HepG2 (cell line): ENCODE data around the gene VSTM1. TPM values are rescaled to one million over a fixed set of nuclear protein-coding genes. Genes with fewer than 3 reads are reported as not detected.

Source experiments
- ATAC-seq: fragments of 200-7000 bp; cut with Tn5 transposase; 3 replicates; pipeline ENCODE4 v1.9.1; 2020; ENCODE audit warnings: mild to moderate bottlenecking, moderate library complexity
- BruUV-seq: library from RNA; stranded (reverse); fragments of 400-500 nt; replicated peaks from 2 replicates; lab custom pipeline; 2021; lab: Mats Ljungman, UMichigan
- CTCF ChIA-PET: fragments of 300-600 bp; formaldehyde crosslinking; extraction: SDS; loops from one replicate; lab custom pipeline; 2021; ENCODE audit warnings: low total read pairs, inconsistent platforms, low intra/inter-chr PET ratio; lab: Yijun Ruan, JAX
- POLR2A ChIA-PET: fragments of 350-600 bp; sonication (Branson Sonifier 250); formaldehyde crosslinking; loops from one replicate; lab custom pipeline; 2020; ENCODE audit warnings: antibody characterized with exemption, inconsistent platforms; lab: Yijun Ruan, JAX
- DNase-seq: peaks from one replicate; pipeline ENCODE4 v3.0.0-alpha.2; 2015; ENCODE audit warnings: low spot score
- FAIRE-seq: peaks from 3 replicates; lab custom pipeline; 2011; peaks lifted over from hg19 to GRCh38; lab: Jason Lieb, UNC
- H2AFZ ChIP-seq: one replicate; pipeline ENCODE4 v1.6.1; 2011; ENCODE audit warnings: low read length, inconsistent platforms
- H3K27ac ChIP-seq: fragments of 300-600 bp; 3 replicates; pipeline ENCODE4 v1.8.0; 2011; ENCODE audit warnings: mixed run types, mild to moderate bottlenecking, mixed read lengths, low read length, inconsistent platforms; ENCODE audit not compliant: insufficient read depth; ENCODE audit errors: extremely low read length
- H3K27me3 ChIP-seq, 2 experiments: fragments of 200-600 bp in 1 of 2; 2 replicates in 1 of 2; 3 replicates in 1 of 2; pipeline versions ENCODE4 v1.6.0 to v1.8.0; 2011; ENCODE audit warnings: low read length in 2 of 2, mild to moderate bottlenecking in 2 of 2, moderate library complexity in 2 of 2, inconsistent platforms in 1 of 2; ENCODE audit not compliant: insufficient read depth in 2 of 2, control insufficient read depth in 1 of 2
- H3K36me3 ChIP-seq, 2 experiments: fragments of 200-600 bp in 1 of 2; replicated peaks in 1 of 2; 2 replicates in 1 of 2; 3 replicates in 1 of 2; pipeline versions ENCODE4 v1.5.1 to v1.8.0; 2011; ENCODE audit warnings: low read length in 2 of 2, inconsistent platforms in 1 of 2; ENCODE audit not compliant: insufficient read depth in 2 of 2, control insufficient read depth in 1 of 2
- H3K4me1 ChIP-seq: 2 replicates; pipeline ENCODE4 v1.5.1; 2012; ENCODE audit warnings: low read length, inconsistent platforms; ENCODE audit not compliant: insufficient read depth
- H3K4me2 ChIP-seq: 2 replicates; pipeline ENCODE4 v1.6.0; 2011; ENCODE audit warnings: low read depth, low read length, inconsistent platforms
- H3K4me3 ChIP-seq, 3 experiments: fragments of 200-600 bp in 1 of 3; sonication (generic), shearing (Covaris generic) in 1 of 3; replicated peaks in 1 of 3; 2 replicates each; pipeline ENCODE4 v1.5.1; 2011 to 2016; ENCODE audit warnings: low read length in 3 of 3, inconsistent platforms in 2 of 3, low read depth in 2 of 3, mild to moderate bottlenecking in 2 of 3, control low read depth in 1 of 3, mixed read lengths in 1 of 3; ENCODE audit not compliant: insufficient read depth in 1 of 3
- H3K79me2 ChIP-seq: one replicate; pipeline ENCODE4 v1.6.1; 2011; ENCODE audit warnings: low read length, inconsistent platforms; ENCODE audit not compliant: insufficient read depth
- H3K9ac ChIP-seq: 2 replicates; pipeline ENCODE4 v1.6.0; 2011; ENCODE audit warnings: mild to moderate bottlenecking, low read depth, low read length, inconsistent platforms; ENCODE audit not compliant: insufficient read depth
- H3K9me3 ChIP-seq: 2 replicates; pipeline ENCODE4 v1.5.1; 2012; ENCODE audit warnings: mild to moderate bottlenecking, low read length
- H4K20me1 ChIP-seq: 2 replicates; pipeline ENCODE4 v1.6.0; 2011; ENCODE audit warnings: inconsistent platforms, mild to moderate bottlenecking, low read length, moderate library complexity; ENCODE audit not compliant: insufficient read depth
- ATF1 ChIP-seq: IDR thresholded peaks from 2 replicates; pipeline ENCODE4 v1.6.1; 2016; ENCODE audit warnings: mild to moderate bottlenecking, control low read depth
- DR1 ChIP-seq: sonication (generic); formaldehyde crosslinking; IDR thresholded peaks from 2 replicates; pipeline ENCODE4 v1.8.0; 2021; ENCODE audit warnings: mild to moderate bottlenecking, missing genetic modification reagents, inconsistent platforms
- JUND ChIP-seq: sonication (generic); formaldehyde crosslinking; IDR thresholded peaks from 2 replicates; pipeline ENCODE4 v1.8.0; 2022; ENCODE audit warnings: mild to moderate bottlenecking, missing genetic modification reagents
- MATR3 ChIP-seq: sonication (generic); formaldehyde crosslinking; IDR thresholded peaks from 2 replicates; pipeline ENCODE4 v1.4.0; 2020; ENCODE audit warnings: missing genetic modification reagents
- NR2C2 ChIP-seq: sonication (generic); formaldehyde crosslinking; IDR thresholded peaks from 2 replicates; pipeline ENCODE4 v1.4.0; 2020; ENCODE audit warnings: missing genetic modification reagents, mild to moderate bottlenecking, moderate library complexity, borderline replicate concordance
- PRDM15 ChIP-seq: sonication (generic); formaldehyde crosslinking; IDR thresholded peaks from 2 replicates; pipeline ENCODE4 v1.4.0; 2020; ENCODE audit warnings: missing genetic modification reagents
- REL ChIP-seq: sonication (generic); formaldehyde crosslinking; conservative IDR thresholded peaks from 2 replicates; pipeline ENCODE4 v1.8.0; 2022; ENCODE audit warnings: mild to moderate bottlenecking, missing genetic modification reagents, moderate library complexity
- RFX5 ChIP-seq: IDR thresholded peaks from 2 replicates; pipeline ENCODE4 v1.6.1; 2011; ENCODE audit warnings: low read depth, low read length, improper control_type of control experiment
- RXRB ChIP-seq: IDR thresholded peaks from 2 replicates; pipeline ENCODE4 v1.6.1; 2016; ENCODE audit warnings: borderline replicate concordance, missing genetic modification reagents, missing compliant biosample characterization
- SMAD3 ChIP-seq: sonication (generic); formaldehyde crosslinking; IDR thresholded peaks from 2 replicates; pipeline ENCODE4 v1.4.0; 2020; ENCODE audit warnings: missing genetic modification reagents
- ZMAT5 ChIP-seq: sonication (generic); formaldehyde crosslinking; IDR thresholded peaks from 2 replicates; pipeline ENCODE4 v1.5.0; 2020; ENCODE audit warnings: mild to moderate bottlenecking, low read depth, missing genetic modification reagents, borderline replicate concordance
- ZNF256 ChIP-seq: sonication (generic); formaldehyde crosslinking; conservative IDR thresholded peaks from 2 replicates; pipeline ENCODE4 v1.4.0; 2020; ENCODE audit warnings: missing genetic modification reagents
- ZNF883 ChIP-seq: sonication (generic); formaldehyde crosslinking; IDR thresholded peaks from 2 replicates; pipeline ENCODE4 v1.5.1; 2020; ENCODE audit warnings: mild to moderate bottlenecking, missing genetic modification reagents; ENCODE audit errors: not compliant biosample characterization
- WGBS: methylation state at CpG from one replicate; pipeline ENCODE4 v1.1.6; 2017; ENCODE audit warnings: low lambda C conversion rate; 5-methylcytosine and 5-hydroxymethylcytosine counted together
- in situ Hi-C: cut with HindIII; loops from 2 replicates; pipeline ENCODE4 v1.10.0; 2017; ENCODE audit warnings: low pct_unique_long_range_greater_than_20kb; ENCODE audit not compliant: extremely low pct_ligation_motif_present
- intact Hi-C: fragments of 100-400 bp; cut with micrococcal nuclease; formaldehyde crosslinking; loops from one replicate; pipeline ENCODE4 v1.10.0; 2022; ENCODE audit not compliant: unreplicated experiment
- polyA plus RNA-seq, 8 experiments: library from polyadenylated mRNA; depleted of rRNA in 3 of 8; stranded (reverse) in 7 of 8; unstranded in 1 of 8; fragments of >200 nt; fragmentation: Illumina TruSeq in 4 of 8; extraction: Trizol in 4 of 8; gene quantifications; 2 replicates each; pipeline versions ENCODE4 v1.2.1 to v1.2.3, GENCODE V29; 2011 to 2016; ENCODE audit warnings: low read depth in 4 of 8, missing spikeins in 1 of 8, mixed read lengths in 1 of 8; ENCODE audit not compliant: insufficient read depth in 1 of 8
- total RNA-seq, 5 experiments: library from RNA; depleted of rRNA; stranded (reverse); fragments of >200 nt; fragmentation: Illumina TruSeq; extraction: Trizol; gene quantifications; 2 replicates each; pipeline ENCODE4 v1.2.3, GENCODE V29; 2016; ENCODE audit warnings: low read depth in 1 of 5
- TF ChIP-seq, protein P1 (sequence below): sonication (generic); formaldehyde crosslinking; conservative IDR thresholded peaks from 2 replicates; pipeline ENCODE4 v1.8.0; 2022; ENCODE audit warnings: mild to moderate bottlenecking, moderate library complexity, missing genetic modification reagents
- TF ChIP-seq, protein P2 (sequence below): sonication (generic); formaldehyde crosslinking; IDR thresholded peaks from 2 replicates; pipeline ENCODE4 v1.4.0; 2020; ENCODE audit warnings: missing genetic modification reagents; ENCODE audit errors: not compliant biosample characterization

The VSTM1 gene
- total and polyA plus RNA-seq, 2 of the 13 experiments (the other 11 are each of a cell fraction or from before 2014, with no cell fraction given), result not detected

- no peak for TF ChIP-seq ZMAT5 (CRISPR knock-in tag)
Measured at GRCh38 chr19:54074851-54075250, 11.2 kb upstream of the VSTM1 start (continued).

DNA sequence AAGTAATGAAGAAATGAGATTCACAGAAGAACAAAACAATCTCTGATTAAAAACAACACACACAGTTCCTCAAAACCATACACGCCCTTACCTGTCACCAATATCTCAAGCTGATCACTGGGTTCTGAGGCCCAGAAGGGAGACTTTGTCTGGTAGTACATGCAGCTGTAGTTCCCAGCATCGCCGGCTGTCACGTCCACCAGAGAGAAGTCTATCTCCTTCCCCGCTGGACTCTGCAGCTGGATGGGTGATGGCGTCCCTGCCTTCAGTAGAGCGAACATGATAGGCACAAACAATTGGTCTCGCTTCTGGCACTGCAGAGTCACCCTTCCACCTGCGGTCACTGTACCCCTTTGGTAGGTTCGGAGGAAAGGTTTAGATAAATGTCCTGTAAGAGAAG is 10.1 kb upstream of the VSTM1 start:
- no peak for DNase-seq
- no peak for FAIRE-seq
- H3K4me2 ChIP-seq, result no peak overlapping the region
- WGBS, result 41% methylated on average over 10 of the region's 10 CpGs
- peaks cover 9% of the 10 kb centered on the region for H3K9me3 ChIP-seq
- no peaks in the 10 kb centered on the region for H4K20me1 ChIP-seq
- H3K4me1 ChIP-seq, result no peaks in the 10 kb centered on the region
- BruUV-seq, result no TSS peak
- ATAC-seq, result peak; percentile 59
- TF ChIP-seq MATR3 (no peak), RXRB (CRISPR knock-in tag) (no peak), ZNF883 (CRISPR knock-in tag) (no peak), RFX5 (no peak), REL (CRISPR knock-in tag) (no peak), ZNF256 (CRISPR knock-in tag) (no peak), ATF1 (CRISPR knock-in tag) (no peak), PRDM15 (CRISPR knock-in tag) (no peak), NR2C2 (CRISPR knock-in tag) (no peak), SMAD3 (CRISPR knock-in tag) (no peak), DR1 (CRISPR knock-in tag) (no peak), JUND (no peak)
- TF ChIP-seq, protein P1, sequence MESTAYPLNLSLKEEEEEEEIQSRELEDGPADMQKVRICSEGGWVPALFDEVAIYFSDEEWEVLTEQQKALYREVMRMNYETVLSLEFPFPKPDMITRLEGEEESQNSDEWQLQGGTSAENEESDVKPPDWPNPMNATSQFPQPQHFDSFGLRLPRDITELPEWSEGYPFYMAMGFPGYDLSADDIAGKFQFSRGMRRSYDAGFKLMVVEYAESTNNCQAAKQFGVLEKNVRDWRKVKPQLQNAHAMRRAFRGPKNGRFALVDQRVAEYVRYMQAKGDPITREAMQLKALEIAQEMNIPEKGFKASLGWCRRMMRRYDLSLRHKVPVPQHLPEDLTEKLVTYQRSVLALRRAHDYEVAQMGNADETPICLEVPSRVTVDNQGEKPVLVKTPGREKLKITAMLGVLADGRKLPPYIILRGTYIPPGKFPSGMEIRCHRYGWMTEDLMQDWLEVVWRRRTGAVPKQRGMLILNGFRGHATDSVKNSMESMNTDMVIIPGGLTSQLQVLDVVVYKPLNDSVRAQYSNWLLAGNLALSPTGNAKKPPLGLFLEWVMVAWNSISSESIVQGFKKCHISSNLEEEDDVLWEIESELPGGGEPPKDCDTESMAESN (CRISPR knock-in tag), result no peak
- TF ChIP-seq, protein P2, sequence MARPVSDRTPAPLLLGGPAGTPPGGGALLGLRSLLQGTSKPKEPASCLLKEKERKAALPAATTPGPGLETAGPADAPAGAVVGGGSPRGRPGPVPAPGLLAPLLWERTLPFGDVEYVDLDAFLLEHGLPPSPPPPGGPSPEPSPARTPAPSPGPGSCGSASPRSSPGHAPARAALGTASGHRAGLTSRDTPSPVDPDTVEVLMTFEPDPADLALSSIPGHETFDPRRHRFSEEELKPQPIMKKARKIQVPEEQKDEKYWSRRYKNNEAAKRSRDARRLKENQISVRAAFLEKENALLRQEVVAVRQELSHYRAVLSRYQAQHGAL (CRISPR knock-in tag), result no peak
- no peak overlapping the region for H3K4me3 ChIP-seq
- peaks cover 0 to 2% of the 10 kb centered on the region in 2 experiments; a peak in 2 of 5 replicates for H3K27me3 ChIP-seq
- intact Hi-C loops, result no loop called here
- CTCF ChIA-PET, result no interaction called here
- H3K9ac ChIP-seq, result no peak overlapping the region
- no peak overlapping the region for H2AFZ ChIP-seq
- in situ Hi-C loops, result no loop called here
- POLR2A ChIA-PET, result no interaction called here
- no peaks in the 10 kb centered on the region for H3K36me3 ChIP-seq
- H3K79me2 ChIP-seq, result no peaks in the 10 kb centered on the region
- H3K27ac ChIP-seq, result no peak overlapping the region
